OCI-M2 (cell line): ENCODE measurements around the gene KCNQ1.

ENCODE experiments used
- DNase-seq: peaks from one replicate; lab custom pipeline; 2025; ENCODE audit not compliant: unreplicated experiment; lab: John Stamatoyannopoulos, UW

The KCNQ1 gene

GRCh38 chr11:2752204-2752770, 307.5 kb downstream of the KCNQ1 start:
- no peak for DNase-seq

GRCh38 chr11:2752923-2753322, 308.1 kb downstream of the KCNQ1 start:
- DNase-seq: no peak

DNA sequence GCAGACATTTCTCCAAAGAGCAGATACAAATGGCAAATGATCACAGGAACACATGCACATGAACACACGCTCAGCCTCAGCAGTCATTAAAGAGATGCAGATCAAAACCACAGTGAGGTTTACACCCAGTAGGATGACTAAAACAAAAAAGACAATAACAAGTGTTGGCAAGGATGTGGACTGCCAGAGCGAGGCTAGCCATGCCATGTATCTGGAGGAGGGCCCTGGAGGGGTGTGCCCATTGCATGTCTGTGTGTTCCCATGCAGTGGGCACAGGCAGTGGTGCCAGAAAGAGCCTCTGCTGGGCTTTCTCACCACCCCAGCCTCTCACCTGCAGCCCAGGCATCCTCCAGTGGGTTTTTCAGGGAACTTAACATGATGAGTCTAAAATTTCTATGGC, 309.2 kb downstream of the KCNQ1 start:
- DNase-seq: no peak

DNA sequence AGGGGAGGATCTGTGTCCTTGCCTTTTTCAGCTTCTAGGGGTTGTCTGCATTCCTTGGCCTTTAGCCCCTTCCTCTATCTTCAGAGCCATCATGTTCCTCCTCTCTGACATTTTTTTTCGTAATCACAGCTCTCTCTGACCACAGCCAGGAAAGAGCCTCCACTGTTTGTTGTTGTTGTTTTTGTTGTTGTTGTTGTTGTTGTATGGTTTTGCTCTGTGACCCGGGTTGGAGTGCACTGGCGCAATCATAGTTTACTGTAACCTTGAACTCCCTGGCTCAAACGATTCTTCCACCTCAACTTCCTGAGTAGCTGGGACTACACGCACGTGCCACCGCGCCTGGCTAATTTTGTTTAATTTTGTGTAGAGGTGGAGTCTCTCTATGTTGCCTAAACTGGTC, 310.3 kb downstream of the KCNQ1 start:
- no peak for DNase-seq

- DNase-seq: no peak
These were observed 313.9 kb downstream of the KCNQ1 start for GRCh38 chr11:2758751-2759150.

DNA sequence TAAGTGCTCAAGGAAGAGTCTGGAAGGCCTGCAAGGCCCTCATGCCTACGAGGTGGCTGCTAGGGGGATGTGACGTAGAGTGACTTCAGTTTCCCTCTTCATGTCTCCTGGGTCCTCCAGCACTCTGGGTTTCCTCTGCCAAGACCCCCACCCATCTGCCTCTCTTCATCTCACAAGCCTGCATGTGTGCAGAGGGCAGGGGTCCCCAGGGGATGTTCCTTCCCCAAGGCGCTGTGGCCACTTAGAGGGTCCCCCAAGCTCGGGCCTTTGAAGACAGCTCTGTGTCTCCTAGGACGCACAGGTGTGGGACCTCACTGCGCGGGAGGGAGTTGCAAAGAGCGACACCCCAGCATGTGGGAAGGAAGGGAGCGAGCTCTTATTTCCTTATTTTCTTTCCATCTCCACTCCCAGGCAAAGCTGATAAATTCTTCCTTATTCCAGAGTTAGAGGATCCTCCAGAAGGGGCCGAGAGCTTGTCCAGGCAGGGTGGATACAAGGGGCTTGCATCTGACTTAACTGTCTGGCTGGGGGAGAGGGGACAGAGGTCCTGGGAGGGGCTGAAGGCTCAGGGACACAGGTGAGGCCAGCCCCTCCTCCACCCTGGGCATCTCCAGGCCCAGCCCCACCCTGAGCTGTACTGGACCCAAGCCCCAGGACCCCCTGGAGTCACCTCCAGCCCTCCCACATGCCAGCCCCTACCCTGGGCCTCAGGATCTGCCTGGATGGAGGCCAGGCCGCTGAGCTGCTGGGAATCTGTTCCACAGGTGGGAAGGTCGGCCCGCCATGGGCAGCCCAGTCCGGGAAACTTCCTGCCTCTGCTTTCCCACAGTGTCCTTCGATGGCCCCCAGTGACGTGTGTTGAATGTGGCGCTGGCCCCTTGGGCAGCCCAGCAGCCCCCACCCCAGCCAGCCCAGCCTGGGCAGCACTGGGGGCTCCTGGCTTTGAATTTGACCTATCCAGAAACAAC, 314.7 kb downstream of the KCNQ1 start:
- no peak for DNase-seq

- DNase-seq: no peak
These were observed 315.5 kb downstream of the KCNQ1 start for GRCh38 chr11:2760196-2760871.

- DNase-seq: no peak
These were observed 316.6 kb downstream of the KCNQ1 start for GRCh38 chr11:2761131-2762030.

- DNase-seq: no peak
These were observed 317.2 kb downstream of the KCNQ1 start for GRCh38 chr11:2762031-2762380.

DNA sequence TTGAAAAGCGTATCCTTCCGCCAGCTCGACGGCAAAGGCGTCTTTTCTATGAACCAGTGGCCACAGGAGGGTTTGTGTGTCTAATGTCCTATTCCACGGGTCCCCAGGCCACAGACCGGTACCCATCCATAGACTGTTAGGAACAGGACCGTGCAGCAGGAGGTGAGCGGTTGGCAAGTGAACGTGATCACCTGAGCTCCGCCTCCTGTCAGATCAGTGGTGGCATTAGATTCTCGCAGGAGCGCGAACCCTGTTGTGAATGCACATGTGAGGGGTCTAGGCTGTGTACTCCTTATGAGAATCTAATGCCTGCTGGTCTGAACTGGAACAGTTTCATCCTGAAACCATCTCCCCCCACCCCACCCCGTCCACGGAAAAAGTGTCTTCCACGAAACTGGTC, 317.6 kb downstream of the KCNQ1 start:
- DNase-seq: no peak

- no peak for DNase-seq
These were observed 319.2 kb downstream of the KCNQ1 start for GRCh38 chr11:2763984-2764383.

- DNase-seq: no peak
These were observed 320.7 kb downstream of the KCNQ1 start for GRCh38 chr11:2765491-2765890.

- no peak for DNase-seq
These were observed 321.4 kb downstream of the KCNQ1 start for GRCh38 chr11:2766166-2766565.

GRCh38 chr11:2767071-2767470, 322.3 kb downstream of the KCNQ1 start:
- DNase-seq: no peak

- no peak for DNase-seq
These were observed 323.0 kb downstream of the KCNQ1 start for GRCh38 chr11:2767801-2768200.

DNA sequence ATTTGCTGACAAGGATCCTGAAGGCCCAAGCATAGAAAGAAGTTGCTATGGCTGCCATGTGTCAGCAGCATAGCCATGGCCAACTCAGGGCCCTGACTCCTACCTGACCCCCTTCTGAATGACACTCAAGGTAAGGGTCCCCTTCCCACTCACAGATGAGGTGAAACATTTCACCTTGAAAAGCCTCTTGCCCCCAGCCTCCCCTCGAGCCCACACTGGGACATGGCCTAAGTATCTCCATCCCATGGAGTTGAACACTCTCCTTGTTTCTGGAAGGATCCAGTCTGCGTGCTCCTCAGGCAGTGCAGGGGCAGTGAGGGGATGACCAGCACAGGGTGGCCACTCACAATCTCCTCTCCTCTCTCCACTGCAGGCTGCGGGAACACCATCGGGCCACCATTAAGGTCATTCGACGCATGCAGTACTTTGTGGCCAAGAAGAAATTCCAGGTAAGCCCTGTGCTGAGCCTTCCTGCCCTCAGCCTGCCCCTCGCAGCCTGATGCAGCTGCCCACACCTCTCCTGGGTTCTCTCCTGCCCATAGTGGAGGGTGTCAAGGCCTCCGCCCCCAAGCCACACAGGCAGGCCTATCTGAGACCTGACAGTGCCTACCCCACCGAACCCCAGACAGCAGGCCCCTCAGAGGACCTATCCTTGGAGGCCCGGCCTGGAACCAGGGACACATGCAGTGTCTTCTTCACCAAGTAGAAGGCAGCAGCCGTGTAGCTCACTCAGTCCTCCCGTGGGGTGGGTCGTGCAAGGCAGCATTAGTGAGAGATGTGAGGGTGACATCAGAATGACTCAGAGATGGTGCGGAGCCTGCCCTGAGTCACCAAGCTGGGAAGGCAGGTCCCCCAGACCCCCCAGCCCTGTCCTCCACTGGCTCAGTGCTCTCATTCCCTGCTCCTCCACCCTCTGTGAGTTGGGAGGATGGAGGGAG, 323.9 kb downstream of the KCNQ1 start:
- no peak for DNase-seq

DNA sequence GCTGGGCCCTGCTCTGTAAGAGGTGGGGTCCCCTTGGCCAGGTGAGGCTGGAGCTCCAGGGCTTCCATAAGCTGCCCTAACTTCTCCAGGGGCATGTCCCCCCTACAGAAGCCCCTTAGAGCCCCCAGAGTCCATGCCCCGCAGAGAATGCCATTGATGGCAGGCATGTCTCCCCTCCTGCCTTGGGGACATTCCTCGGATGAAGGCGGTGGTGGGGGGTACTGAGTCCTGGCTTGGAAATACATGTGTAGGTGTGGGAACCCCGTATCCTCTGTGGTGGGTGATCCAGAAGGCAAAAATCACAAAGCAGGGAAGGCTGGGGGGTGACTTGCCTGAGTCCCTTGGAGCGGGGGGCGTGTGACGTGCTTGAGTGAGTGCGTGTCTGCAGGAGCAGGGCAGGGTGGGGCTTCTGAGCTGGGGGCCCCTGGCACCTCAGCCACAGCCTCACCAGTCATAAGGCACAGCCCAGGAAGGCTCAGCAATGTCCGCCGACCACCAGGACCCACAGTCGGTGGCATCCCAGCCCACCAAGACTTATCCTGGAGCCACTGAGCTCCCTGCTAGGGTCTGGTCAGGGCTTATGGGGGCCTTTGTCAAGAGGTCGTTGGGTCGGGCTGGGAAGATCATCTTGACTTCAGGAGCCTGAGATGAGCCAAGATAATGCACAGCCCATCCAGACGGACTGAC, 324.7 kb downstream of the KCNQ1 start:
- DNase-seq: no peak

GRCh38 chr11:2770096-2770751, 325.4 kb downstream of the KCNQ1 start:
- DNase-seq: no peak

DNA sequence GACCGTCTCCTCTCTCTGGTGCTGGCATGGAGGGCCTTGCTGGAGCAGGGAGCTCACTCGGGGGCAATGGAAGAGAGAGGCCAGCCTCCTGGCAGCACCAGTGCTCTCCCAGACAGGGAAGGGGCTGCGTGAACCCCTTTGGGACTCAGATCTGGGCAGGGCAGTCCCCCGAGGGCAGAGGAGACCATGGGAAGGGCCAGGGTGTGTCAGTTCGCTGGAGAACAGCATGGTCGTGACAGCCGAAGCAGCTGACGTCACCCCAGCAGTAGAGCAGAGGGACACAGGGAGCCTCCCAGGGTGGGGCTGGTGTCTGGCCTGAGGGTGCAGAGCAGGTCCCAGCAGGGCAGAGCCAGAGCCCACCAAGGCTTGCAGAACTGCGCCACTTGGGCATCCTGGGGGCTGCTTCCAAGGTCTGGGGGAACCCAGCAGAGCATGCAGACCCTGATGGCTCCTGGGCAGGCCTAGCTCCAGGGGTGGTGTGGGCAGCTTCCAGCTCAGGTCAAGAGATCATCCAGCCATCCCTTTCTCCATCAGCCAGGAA, 326.0 kb downstream of the KCNQ1 start:
- DNase-seq: no peak
